HepG2 (cell line): ENCODE data around the gene ARAP1. TPM values are rescaled to one million over a fixed set of nuclear protein-coding genes. Genes with fewer than 3 reads are reported as not detected.
A peak's percentile ranks its signal among the peaks of the same experiment; 100 is the strongest.

ENCODE experiments used
- FLYWCH1 ChIP-seq: sonication (generic); formaldehyde crosslinking; IDR thresholded peaks from 2 replicates; pipeline ENCODE4 v1.8.1; 2023; ENCODE audit warnings: mild to moderate bottlenecking, missing genetic modification reagents
- HIVEP1 ChIP-seq: sonication (generic); formaldehyde crosslinking; IDR thresholded peaks from 2 replicates; pipeline ENCODE4 v1.4.0; 2020; ENCODE audit warnings: mild to moderate bottlenecking, missing genetic modification reagents
- MLXIP ChIP-seq: sonication (generic); formaldehyde crosslinking; IDR thresholded peaks from 2 replicates; pipeline ENCODE4 v1.9.0; 2021; ENCODE audit warnings: missing genetic modification reagents, borderline replicate concordance
- NFKB2 ChIP-seq: sonication (generic); formaldehyde crosslinking; IDR thresholded peaks from 2 replicates; pipeline ENCODE4 v1.4.0; 2020; ENCODE audit warnings: missing genetic modification reagents, borderline replicate concordance
- RERE ChIP-seq: IDR thresholded peaks from 2 replicates; pipeline ENCODE4 v1.6.1; 2016; ENCODE audit warnings: low read depth, missing genetic modification reagents, missing compliant biosample characterization
- RORA ChIP-seq: sonication (generic); formaldehyde crosslinking; IDR thresholded peaks from 2 replicates; pipeline ENCODE4 v1.5.0; 2020; ENCODE audit warnings: mild to moderate bottlenecking, missing genetic modification reagents, moderate library complexity
- SP5 ChIP-seq: IDR thresholded peaks from 2 replicates; pipeline ENCODE4 v1.6.1; 2016; ENCODE audit warnings: low read depth, borderline replicate concordance
- ZNF816 ChIP-seq: sonication (generic); formaldehyde crosslinking; IDR thresholded peaks from 2 replicates; pipeline ENCODE4 v1.8.0; 2022; ENCODE audit warnings: missing genetic modification reagents, mild to moderate bottlenecking, borderline replicate concordance
- ZSCAN31 ChIP-seq: sonication (generic); formaldehyde crosslinking; IDR thresholded peaks from 2 replicates; pipeline ENCODE4 v1.5.0; 2020; ENCODE audit warnings: low read depth, mild to moderate bottlenecking, missing genetic modification reagents
- polyA plus RNA-seq, 8 experiments: library from polyadenylated mRNA; depleted of rRNA in 3 of 8; stranded (reverse) in 7 of 8; unstranded in 1 of 8; fragments of >200 nt; fragmentation: Illumina TruSeq in 4 of 8; extraction: Trizol in 4 of 8; gene quantifications; 2 replicates each; pipeline versions ENCODE4 v1.2.1 to v1.2.3, GENCODE V29; 2011 to 2016; ENCODE audit warnings: low read depth in 4 of 8, missing spikeins in 1 of 8, mixed read lengths in 1 of 8; ENCODE audit not compliant: insufficient read depth in 1 of 8
- total RNA-seq, 5 experiments: library from RNA; depleted of rRNA; stranded (reverse); fragments of >200 nt; fragmentation: Illumina TruSeq; extraction: Trizol; gene quantifications; 2 replicates each; pipeline ENCODE4 v1.2.3, GENCODE V29; 2016; ENCODE audit warnings: low read depth in 1 of 5
- TF ChIP-seq, protein P1 (sequence below): sonication (generic); formaldehyde crosslinking; IDR thresholded peaks from 2 replicates; pipeline ENCODE4 v1.8.1; 2023; ENCODE audit warnings: mild to moderate bottlenecking, missing genetic modification reagents
- TF ChIP-seq, protein P2 (sequence below), 2 experiments: sonication (generic) in 1 of 2; formaldehyde crosslinking in 1 of 2; IDR thresholded peaks; 2 replicates each; pipeline versions ENCODE4 v1.6.1 to v1.9.0; 2014 to 2022; ENCODE audit warnings: antibody characterized with exemption in 1 of 2, borderline replicate concordance in 1 of 2, inconsistent platforms in 1 of 2, low read depth in 1 of 2, missing genetic modification reagents in 1 of 2

ARAP1 gene
- total and polyA plus RNA-seq, 2 of the 13 experiments (the other 11 are each of a cell fraction or from before 2014, with no cell fraction given): 43.2 to 55.5 TPM

DNA sequence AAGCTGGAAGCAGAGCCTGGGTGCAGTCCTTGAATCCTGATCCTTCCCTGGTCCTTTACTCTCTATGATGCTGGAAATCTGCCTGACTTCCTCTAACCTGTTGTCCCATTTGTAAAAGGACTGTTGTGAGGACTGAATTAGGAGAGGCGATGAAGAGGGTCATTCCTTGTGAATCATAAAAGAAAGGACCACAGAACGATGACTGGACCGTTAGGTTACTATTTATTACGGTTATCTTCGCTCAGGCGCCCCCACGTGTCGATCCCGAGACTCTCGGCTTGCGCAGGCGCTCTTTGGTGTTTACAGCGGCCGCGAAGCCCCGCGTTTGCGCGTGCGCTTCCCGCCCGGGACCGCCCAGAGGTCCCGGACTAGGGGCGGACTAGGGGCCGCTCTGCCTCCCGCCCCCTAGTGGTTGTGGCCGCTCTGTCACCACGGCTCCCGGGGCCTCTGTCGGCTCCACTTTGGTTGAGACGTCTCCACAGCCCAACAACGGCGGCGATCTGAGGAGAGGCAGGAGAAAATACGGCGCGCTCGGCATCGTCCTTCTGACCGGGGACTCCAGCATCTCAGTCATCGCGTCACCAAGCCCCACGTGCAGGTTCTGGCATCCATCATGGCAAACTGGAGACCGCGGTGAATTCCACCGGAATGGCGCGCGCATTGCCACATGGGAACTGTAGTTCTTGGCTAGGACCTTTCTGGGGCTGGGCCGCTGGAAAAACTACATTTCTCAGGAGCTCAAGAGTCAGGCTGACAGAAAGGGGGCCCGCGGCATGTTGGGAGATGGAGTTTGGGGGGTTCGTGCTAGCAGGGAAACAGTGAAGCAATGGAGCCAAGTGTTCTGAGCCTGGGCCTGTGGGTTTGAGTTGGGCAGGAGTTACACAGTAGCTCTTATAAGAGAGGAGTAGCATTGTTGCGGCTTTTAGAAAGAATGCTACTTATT lies 41.5 kb upstream of the ARAP1 start, which contains the start of gene STARD10 (continued):
- TF ChIP-seq RERE (CRISPR knock-in tag) (0 out of 2 replicates have a peak, but pooled peaks have one; percentile 16), HIVEP1 (CRISPR knock-in tag) (peak; percentile 53; the same call in 1 of the 2 replicates), RORA (CRISPR knock-in tag) (no peak), ZSCAN31 (CRISPR knock-in tag) (peak; percentile 84), NFKB2 (CRISPR knock-in tag) (peak; percentile 78), FLYWCH1 (CRISPR knock-in tag) (no peak), MLXIP (CRISPR knock-in tag) (no peak), ZNF816 (CRISPR knock-in tag) (no peak), SP5 (peak; percentile 42; the same call in 1 of the 2 replicates)
- TF ChIP-seq, protein P1, sequence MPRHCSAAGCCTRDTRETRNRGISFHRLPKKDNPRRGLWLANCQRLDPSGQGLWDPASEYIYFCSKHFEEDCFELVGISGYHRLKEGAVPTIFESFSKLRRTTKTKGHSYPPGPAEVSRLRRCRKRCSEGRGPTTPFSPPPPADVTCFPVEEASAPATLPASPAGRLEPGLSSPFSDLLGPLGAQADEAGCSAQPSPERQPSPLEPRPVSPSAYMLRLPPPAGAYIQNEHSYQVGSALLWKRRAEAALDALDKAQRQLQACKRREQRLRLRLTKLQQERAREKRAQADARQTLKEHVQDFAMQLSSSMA (CRISPR knock-in tag): no peak
- TF ChIP-seq, protein P2, sequence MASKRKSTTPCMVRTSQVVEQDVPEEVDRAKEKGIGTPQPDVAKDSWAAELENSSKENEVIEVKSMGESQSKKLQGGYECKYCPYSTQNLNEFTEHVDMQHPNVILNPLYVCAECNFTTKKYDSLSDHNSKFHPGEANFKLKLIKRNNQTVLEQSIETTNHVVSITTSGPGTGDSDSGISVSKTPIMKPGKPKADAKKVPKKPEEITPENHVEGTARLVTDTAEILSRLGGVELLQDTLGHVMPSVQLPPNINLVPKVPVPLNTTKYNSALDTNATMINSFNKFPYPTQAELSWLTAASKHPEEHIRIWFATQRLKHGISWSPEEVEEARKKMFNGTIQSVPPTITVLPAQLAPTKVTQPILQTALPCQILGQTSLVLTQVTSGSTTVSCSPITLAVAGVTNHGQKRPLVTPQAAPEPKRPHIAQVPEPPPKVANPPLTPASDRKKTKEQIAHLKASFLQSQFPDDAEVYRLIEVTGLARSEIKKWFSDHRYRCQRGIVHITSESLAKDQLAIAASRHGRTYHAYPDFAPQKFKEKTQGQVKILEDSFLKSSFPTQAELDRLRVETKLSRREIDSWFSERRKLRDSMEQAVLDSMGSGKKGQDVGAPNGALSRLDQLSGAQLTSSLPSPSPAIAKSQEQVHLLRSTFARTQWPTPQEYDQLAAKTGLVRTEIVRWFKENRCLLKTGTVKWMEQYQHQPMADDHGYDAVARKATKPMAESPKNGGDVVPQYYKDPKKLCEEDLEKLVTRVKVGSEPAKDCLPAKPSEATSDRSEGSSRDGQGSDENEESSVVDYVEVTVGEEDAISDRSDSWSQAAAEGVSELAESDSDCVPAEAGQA (IDR thresholded peaks at IDR 0.05; ENCODE audit: low read depth): peak; percentile 86
- TF ChIP-seq, protein P2 (CRISPR knock-in tag; IDR thresholded peaks at IDR 0.05; ENCODE audit: borderline replicate concordance): no peak
